Measurements from ENCODE around the gene SPRR1A. TPM values are rescaled to one million over a fixed set of nuclear protein-coding genes. Genes with fewer than 3 reads are reported as not detected.

The SPRR1A gene
- total RNA-seq, 2 experiments from 2014 or later, result not detected

DNA sequence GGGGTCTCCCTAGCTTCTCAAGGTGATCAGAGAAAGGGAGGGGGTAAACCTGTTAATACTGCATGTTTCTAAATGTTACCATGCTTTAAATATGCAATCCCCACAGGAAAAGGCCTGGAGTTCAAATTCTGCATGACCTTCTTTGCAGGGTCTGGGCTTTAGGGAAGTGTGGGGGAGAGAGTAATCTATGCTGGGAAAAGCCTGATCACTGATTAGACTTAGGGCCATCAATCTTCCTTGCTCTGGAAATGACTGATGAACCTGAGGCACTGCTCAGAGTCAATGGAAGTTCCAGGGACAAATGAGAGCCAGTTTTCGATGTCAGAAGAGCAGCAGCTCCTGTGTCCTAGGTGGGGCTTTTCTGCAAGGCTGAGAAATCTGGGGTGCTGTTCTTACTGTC lies 3.2 kb upstream of the SPRR1A start:
- no peak for DNase-seq
- POLR2A ChIA-PET, result no interaction called here
- H3K36me3 Mint-ChIP-seq (ENCODE audit: low read depth), result no peaks in the 10 kb centered on the region
- H3K4me1 Mint-ChIP-seq (ENCODE audit: low read depth), result no peaks in the 10 kb centered on the region
- CTCF ChIA-PET, result no interaction called here
- no peak for ATAC-seq
- no peaks in the 10 kb centered on the region for H3K27me3 Mint-ChIP-seq (ENCODE audit: low read depth)
- no peak overlapping the region for H3K4me3 Mint-ChIP-seq
- H3K9me3 Mint-ChIP-seq (ENCODE audit: insufficient read depth), result no peaks in the 10 kb centered on the region
- H3K27ac Mint-ChIP-seq, result no peak overlapping the region

GRCh38 chr1:152981146-152981871 lies 2.6 kb upstream of the SPRR1A start:
- DNase-seq, result no peak
- POLR2A ChIA-PET, result no interaction called here
- CTCF ChIA-PET, result no interaction called here
- Mint-ChIP-seq H3K27me3 (ENCODE audit: low read depth) (peaks cover 3% of the 10 kb centered on the region), H3K27ac (no peak overlapping the region), H3K4me3 (no peak overlapping the region), H3K9me3 (ENCODE audit: insufficient read depth) (no peaks in the 10 kb centered on the region), H3K4me1 (ENCODE audit: low read depth) (no peaks in the 10 kb centered on the region), H3K36me3 (ENCODE audit: low read depth) (no peaks in the 10 kb centered on the region)
- no peak for ATAC-seq

- H3K27me3 Mint-ChIP-seq (ENCODE audit: low read depth), result peaks cover 5% of the 10 kb centered on the region
Measured at GRCh38 chr1:152982076-152982475, 1.8 kb upstream of the SPRR1A start.

DNA sequence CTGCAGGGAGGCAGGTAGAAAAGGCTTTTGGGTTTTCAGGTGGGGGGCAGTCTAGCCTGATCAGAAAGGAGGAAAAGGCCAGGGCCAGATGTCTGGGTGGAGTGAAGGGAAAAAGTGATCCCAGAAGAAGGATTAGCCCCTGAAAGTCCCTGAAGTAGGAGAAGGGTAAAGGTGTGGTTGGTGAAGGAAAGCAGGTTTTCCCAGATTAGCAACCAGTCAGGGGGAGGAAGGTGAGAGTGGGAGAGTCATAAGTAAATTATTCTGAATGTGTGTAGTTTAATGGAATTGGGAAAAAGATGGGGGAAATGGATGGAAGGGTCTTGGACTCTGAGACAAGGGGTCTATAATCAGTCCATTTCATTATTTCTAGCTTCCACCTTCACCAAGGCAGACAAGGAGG lies 647 bp upstream of the SPRR1A start:
- H3K36me3 Mint-ChIP-seq (ENCODE audit: low read depth), result no peaks in the 10 kb centered on the region
- no peak overlapping the region for H3K4me3 Mint-ChIP-seq
- DNase-seq (no peak), ATAC-seq (no peak)
- H3K4me1 Mint-ChIP-seq (ENCODE audit: low read depth), result no peaks in the 10 kb centered on the region
- POLR2A ChIA-PET, result no interaction called here
- CTCF ChIA-PET, result no interaction called here
- H3K27me3 Mint-ChIP-seq (ENCODE audit: low read depth), result peaks cover 8% of the 10 kb centered on the region
- no peaks in the 10 kb centered on the region for H3K9me3 Mint-ChIP-seq (ENCODE audit: insufficient read depth)
- H3K27ac Mint-ChIP-seq, result no peak overlapping the region

More at GRCh38 chr1:152982076-152982475, 1.8 kb upstream of the SPRR1A start:
- POLR2A ChIA-PET, result no interaction called here
- H3K9me3 Mint-ChIP-seq (ENCODE audit: insufficient read depth), result no peaks in the 10 kb centered on the region
- DNase-seq (no peak), ATAC-seq (no peak)
- H3K4me1 Mint-ChIP-seq (ENCODE audit: low read depth), result no peaks in the 10 kb centered on the region
- no peaks in the 10 kb centered on the region for H3K36me3 Mint-ChIP-seq (ENCODE audit: low read depth)
- no peak overlapping the region for H3K4me3 Mint-ChIP-seq
- H3K27ac Mint-ChIP-seq, result no peak overlapping the region
- CTCF ChIA-PET, result no interaction called here

GRCh38 chr1:152986578-152986977 lies 2.7 kb downstream of the SPRR1A start:
- H3K4me1 Mint-ChIP-seq (ENCODE audit: low read depth), result no peaks in the 10 kb centered on the region
- no peaks in the 10 kb centered on the region for H3K36me3 Mint-ChIP-seq (ENCODE audit: low read depth)
- peaks cover 9% of the 10 kb centered on the region for H3K27me3 Mint-ChIP-seq (ENCODE audit: low read depth)
- no peak overlapping the region for H3K4me3 Mint-ChIP-seq
- H3K27ac Mint-ChIP-seq, result no peak overlapping the region
- ATAC-seq (no peak), DNase-seq (no peak)
- POLR2A ChIA-PET, result no interaction called here
- CTCF ChIA-PET, result no interaction called here
- H3K9me3 Mint-ChIP-seq (ENCODE audit: insufficient read depth), result no peaks in the 10 kb centered on the region

GRCh38 chr1:152993186-152993585 lies 9.3 kb downstream of the SPRR1A start:
- no peak overlapping the region for H3K27ac Mint-ChIP-seq
- no peak overlapping the region for H3K4me3 Mint-ChIP-seq
- H3K9me3 Mint-ChIP-seq (ENCODE audit: insufficient read depth), result no peaks in the 10 kb centered on the region
- ChIA-PET POLR2A (no interaction called here), CTCF (no interaction called here)
- peaks cover 9% of the 10 kb centered on the region for H3K27me3 Mint-ChIP-seq (ENCODE audit: low read depth)
- DNase-seq, result no peak
- no peak for ATAC-seq
- H3K36me3 Mint-ChIP-seq (ENCODE audit: low read depth), result no peaks in the 10 kb centered on the region
- H3K4me1 Mint-ChIP-seq (ENCODE audit: low read depth), result no peaks in the 10 kb centered on the region

DNA sequence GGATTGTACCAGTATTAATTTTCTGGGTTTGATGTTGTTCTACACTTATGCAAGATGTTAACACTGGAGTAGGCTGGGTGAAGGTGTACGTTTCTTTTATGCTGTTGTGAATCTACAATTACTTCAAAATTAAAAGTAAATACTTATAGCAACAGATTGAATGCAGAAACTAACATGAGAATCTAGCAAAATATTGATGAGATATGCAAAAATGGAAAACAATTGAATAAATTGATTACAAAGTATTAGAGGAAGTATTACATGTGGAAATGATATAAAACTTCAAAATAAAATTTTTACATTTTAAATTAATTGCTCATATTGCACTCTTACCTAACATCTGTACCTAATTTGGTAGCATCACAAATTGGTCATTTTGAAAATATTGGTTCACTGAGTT lies 12.0 kb downstream of the SPRR1A start:
- Mint-ChIP-seq H3K36me3 (ENCODE audit: low read depth) (no peaks in the 10 kb centered on the region), H3K4me1 (ENCODE audit: low read depth) (no peaks in the 10 kb centered on the region), H3K4me3 (no peak overlapping the region), H3K27me3 (ENCODE audit: low read depth) (peaks cover 10% of the 10 kb centered on the region), H3K27ac (no peak overlapping the region), H3K9me3 (ENCODE audit: insufficient read depth) (no peaks in the 10 kb centered on the region)
- CTCF ChIA-PET, result no interaction called here
- no peak for ATAC-seq
- POLR2A ChIA-PET, result no interaction called here
- DNase-seq, result no peak

DNA sequence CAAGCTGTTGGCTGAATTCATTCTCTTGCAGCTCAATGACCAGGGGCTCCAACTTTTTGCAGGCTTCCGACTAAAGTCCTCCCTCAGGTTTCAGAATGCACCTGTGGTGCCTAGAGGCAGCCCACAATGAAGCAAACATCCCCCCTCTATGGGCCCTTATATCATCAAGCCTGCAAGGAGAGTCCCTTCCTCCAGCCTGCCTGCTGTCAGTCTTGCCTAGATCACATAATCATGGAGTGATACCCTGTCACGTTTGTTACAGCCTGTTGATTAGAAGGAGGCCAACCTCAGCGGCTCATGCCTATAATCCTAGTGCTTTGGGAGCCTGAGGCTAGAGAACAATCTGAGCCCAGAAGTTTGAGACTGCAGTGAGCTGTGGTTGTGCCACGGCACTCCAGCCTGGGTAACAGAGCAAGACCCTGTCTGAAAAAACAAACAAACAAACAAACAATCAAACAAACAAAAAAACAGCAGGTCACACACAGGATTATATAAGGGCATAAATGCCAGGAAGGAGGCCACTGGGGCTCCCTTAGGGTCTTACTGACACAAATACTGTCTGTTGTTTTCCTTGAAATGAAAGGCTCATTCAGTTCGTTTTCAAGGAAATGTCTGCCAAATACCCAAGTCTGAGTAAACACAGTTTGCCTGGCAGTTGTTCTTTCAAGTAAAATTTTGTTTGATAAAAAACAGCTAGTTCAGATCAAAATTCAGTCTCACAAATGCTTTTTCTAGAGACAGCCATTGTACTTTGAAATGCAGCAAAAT lies 12.9 kb downstream of the SPRR1A start:
- Mint-ChIP-seq H3K9me3 (ENCODE audit: insufficient read depth) (no peaks in the 10 kb centered on the region), H3K36me3 (ENCODE audit: low read depth) (no peaks in the 10 kb centered on the region), H3K4me1 (ENCODE audit: low read depth) (no peaks in the 10 kb centered on the region), H3K27me3 (ENCODE audit: low read depth) (peaks cover 10% of the 10 kb centered on the region), H3K4me3 (no peak overlapping the region), H3K27ac (no peak overlapping the region)
- ChIA-PET POLR2A (no interaction called here), CTCF (no interaction called here)
- ATAC-seq (no peak), DNase-seq (no peak)

DNA sequence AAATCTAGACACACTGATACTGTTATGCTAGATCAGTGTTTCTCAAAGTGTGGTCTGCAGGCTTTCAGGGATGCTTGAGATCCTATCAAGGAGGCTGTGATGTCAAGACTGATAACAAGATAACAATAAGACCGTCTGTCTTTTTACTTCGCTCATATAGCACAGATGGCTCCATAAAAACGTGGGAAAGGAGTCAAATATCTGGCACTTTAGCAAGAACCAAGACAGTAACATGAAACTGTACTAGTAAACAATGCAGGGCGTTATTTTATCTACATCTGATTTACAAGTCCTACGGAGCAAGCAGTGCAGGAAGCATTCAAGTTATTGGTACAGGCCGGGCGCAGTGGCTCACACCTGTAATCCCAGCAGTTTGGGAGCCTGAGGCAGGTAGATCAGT lies 14.0 kb downstream of the SPRR1A start:
- no peak overlapping the region for H3K4me3 Mint-ChIP-seq
- ChIA-PET POLR2A (no interaction called here), CTCF (no interaction called here)
- no peaks in the 10 kb centered on the region for H3K9me3 Mint-ChIP-seq (ENCODE audit: insufficient read depth)
- no peaks in the 10 kb centered on the region for H3K36me3 Mint-ChIP-seq (ENCODE audit: low read depth)
- peaks cover 10% of the 10 kb centered on the region for H3K27me3 Mint-ChIP-seq (ENCODE audit: low read depth)
- DNase-seq (no peak), ATAC-seq (no peak)
- no peak overlapping the region for H3K27ac Mint-ChIP-seq
- no peaks in the 10 kb centered on the region for H3K4me1 Mint-ChIP-seq (ENCODE audit: low read depth)

- no peak for DNase-seq
Measured at GRCh38 chr1:152998476-152998875, 14.6 kb downstream of the SPRR1A start.

GRCh38 chr1:152999818-153000217 lies 15.9 kb downstream of the SPRR1A start:
- Mint-ChIP-seq H3K27me3 (ENCODE audit: low read depth) (peaks cover 7% of the 10 kb centered on the region), H3K36me3 (ENCODE audit: low read depth) (no peaks in the 10 kb centered on the region), H3K4me1 (ENCODE audit: low read depth) (no peaks in the 10 kb centered on the region), H3K27ac (no peak overlapping the region), H3K9me3 (ENCODE audit: insufficient read depth) (no peaks in the 10 kb centered on the region), H3K4me3 (no peak overlapping the region)
- ChIA-PET POLR2A (no interaction called here), CTCF (no interaction called here)
- ATAC-seq, result no peak
- no peak for DNase-seq

More at GRCh38 chr1:152998476-152998875, 14.6 kb downstream of the SPRR1A start:
- H3K9me3 Mint-ChIP-seq (ENCODE audit: insufficient read depth), result no peaks in the 10 kb centered on the region
- H3K4me3 Mint-ChIP-seq, result no peak overlapping the region
- POLR2A ChIA-PET, result no interaction called here
- CTCF ChIA-PET, result no interaction called here
- no peak overlapping the region for H3K27ac Mint-ChIP-seq
- no peak for ATAC-seq
- H3K4me1 Mint-ChIP-seq (ENCODE audit: low read depth), result no peaks in the 10 kb centered on the region
- peaks cover 7% of the 10 kb centered on the region for H3K27me3 Mint-ChIP-seq (ENCODE audit: low read depth)
- H3K36me3 Mint-ChIP-seq (ENCODE audit: low read depth), result no peaks in the 10 kb centered on the region

GRCh38 chr1:153000294-153000693 lies 16.4 kb downstream of the SPRR1A start:
- H3K4me3 Mint-ChIP-seq, result no peak overlapping the region
- DNase-seq (no peak), ATAC-seq (no peak)
- CTCF ChIA-PET, result no interaction called here
- H3K4me1 Mint-ChIP-seq (ENCODE audit: low read depth), result no peaks in the 10 kb centered on the region
- POLR2A ChIA-PET, result no interaction called here
- H3K27me3 Mint-ChIP-seq (ENCODE audit: low read depth), result peaks cover 7% of the 10 kb centered on the region
- H3K36me3 Mint-ChIP-seq (ENCODE audit: low read depth), result no peaks in the 10 kb centered on the region
- no peaks in the 10 kb centered on the region for H3K9me3 Mint-ChIP-seq (ENCODE audit: insufficient read depth)
- no peak overlapping the region for H3K27ac Mint-ChIP-seq

DNA sequence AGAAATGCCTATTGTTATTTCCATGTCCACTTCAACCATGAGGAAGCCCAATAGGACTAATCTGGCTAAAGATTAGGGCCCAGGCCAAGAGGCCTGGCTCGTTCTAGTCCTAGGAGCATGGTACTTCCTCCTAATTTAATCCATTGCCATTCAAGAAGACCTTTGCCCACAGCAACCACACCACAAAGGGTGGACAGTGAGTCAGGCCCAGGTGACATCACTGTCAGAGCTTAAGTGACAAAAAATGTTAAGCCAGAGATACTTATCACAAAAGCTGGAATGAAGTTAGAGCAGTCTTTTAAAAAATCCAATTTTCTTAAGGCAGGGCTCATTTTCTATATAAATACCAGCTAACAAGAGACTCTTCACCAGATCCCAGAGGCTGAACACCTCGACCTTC lies 17.5 kb downstream of the SPRR1A start, which contains the start of gene SPRR3:
TSS of gene SPRR3 (plus strand) at position 368 of the 400 bp plus-strand sequence. CDS start 1,272 bp downstream, outside the sequence.
- Mint-ChIP-seq H3K36me3 (ENCODE audit: low read depth) (no peaks in the 10 kb centered on the region), H3K4me3 (no peak within 1 kb of the TSS), H3K27ac (no peak within 1 kb of the TSS), H3K9me3 (ENCODE audit: insufficient read depth) (no peaks in the 10 kb centered on the region), H3K4me1 (ENCODE audit: low read depth) (no peaks in the 10 kb centered on the region), H3K27me3 (ENCODE audit: low read depth) (peaks cover 2% of the 10 kb centered on the region)
- ATAC-seq, result no peak
- CTCF ChIA-PET, result no interaction called here
- POLR2A ChIA-PET, result no interaction called here
- DNase-seq, result no peak

All from activated CD8-positive, alpha-beta T cell treated with anti-CD3 and anti-CD28 coated beads, Interleukin-2, amount 10 ng/mL, durations not matched to agents 7 days and 5 days (primary cell).